HG02678 (cell line): ENCODE data around the gene CLEC11A.

Source experiments
- ATAC-seq: cut with Tn5 transposase; IDR thresholded peaks from one replicate; pipeline ENCODE4 v1.9.1; 2021; ENCODE audit warnings: mild to moderate bottlenecking, moderate library complexity; ENCODE audit not compliant: unreplicated experiment

CLEC11A gene

GRCh38 chr19:50703915-50704796 is 19.0 kb upstream of the CLEC11A start:
- no peak for ATAC-seq

GRCh38 chr19:50705422-50706019 is 17.6 kb upstream of the CLEC11A start:
- no peak for ATAC-seq

GRCh38 chr19:50706387-50706786 is 16.8 kb upstream of the CLEC11A start:
- no peak for ATAC-seq

- ATAC-seq: no peak
These were observed 14.8 kb upstream of the CLEC11A start for GRCh38 chr19:50708179-50708879.

GRCh38 chr19:50710094-50710493 is 13.1 kb upstream of the CLEC11A start:
- no peak for ATAC-seq

GRCh38 chr19:50710612-50711011 is 12.6 kb upstream of the CLEC11A start:
- no peak for ATAC-seq

DNA sequence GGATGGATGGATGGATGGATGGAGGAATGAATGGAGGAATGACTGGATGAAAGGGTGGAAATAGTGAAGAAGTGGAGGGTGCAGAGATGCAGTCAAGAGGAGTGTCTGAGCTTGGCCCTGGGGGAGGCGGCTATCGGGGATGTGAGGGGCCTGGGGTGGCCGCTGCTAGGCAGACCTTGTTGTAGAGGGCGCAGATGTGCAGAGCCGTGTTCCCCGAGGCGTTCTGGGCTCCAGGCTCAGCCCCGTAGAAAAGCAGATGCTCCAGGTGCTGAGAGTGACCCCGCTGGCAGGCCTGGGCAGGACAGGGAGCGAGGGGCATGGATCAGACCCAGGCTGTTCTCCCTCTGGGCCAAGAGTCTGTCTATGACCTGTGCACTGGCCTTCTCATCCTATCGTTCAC is 12.0 kb upstream of the CLEC11A start:
- ATAC-seq: no peak

DNA sequence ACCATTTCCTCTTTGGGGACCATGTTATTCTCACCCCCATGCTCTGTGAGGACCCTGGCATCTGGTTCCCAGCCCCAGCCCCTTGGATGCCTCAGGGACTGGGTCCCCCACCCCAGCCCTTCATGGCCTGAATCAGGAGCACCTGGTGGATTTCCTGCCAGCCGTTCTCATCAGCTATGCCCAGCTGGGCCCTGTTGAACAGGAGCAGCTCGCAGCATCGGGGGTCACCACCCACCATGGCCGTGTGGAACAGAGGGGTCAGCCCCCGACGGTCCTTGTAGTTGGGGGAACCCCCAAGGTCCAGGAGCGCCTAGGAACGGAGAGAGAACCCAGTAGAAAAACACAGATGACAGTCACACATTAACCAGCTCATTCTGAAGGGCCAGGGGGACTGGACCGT is 11.4 kb upstream of the CLEC11A start:
- no peak for ATAC-seq

DNA sequence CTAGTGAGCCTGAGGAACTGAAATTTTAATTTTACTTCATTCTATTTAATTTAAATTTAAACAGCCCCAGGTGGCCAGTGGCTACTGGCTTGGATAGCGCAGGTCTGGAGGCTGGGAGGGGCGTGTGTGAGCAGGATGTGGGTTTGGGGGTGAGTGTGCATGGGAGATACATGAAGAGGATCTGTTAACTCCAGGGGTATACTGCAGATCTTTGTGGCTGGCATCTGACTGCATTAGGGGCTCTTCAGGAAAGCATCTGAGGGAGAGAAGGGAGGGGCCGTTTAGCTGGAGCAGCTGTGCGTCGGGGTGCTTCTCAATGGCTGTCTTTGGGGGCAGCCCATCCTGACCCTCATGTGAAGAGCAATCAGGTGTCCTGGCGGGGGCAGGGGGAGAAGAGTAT is 10.3 kb upstream of the CLEC11A start:
- ATAC-seq: no peak

- ATAC-seq: no peak
These were observed 9.5 kb upstream of the CLEC11A start for GRCh38 chr19:50713556-50714236.

DNA sequence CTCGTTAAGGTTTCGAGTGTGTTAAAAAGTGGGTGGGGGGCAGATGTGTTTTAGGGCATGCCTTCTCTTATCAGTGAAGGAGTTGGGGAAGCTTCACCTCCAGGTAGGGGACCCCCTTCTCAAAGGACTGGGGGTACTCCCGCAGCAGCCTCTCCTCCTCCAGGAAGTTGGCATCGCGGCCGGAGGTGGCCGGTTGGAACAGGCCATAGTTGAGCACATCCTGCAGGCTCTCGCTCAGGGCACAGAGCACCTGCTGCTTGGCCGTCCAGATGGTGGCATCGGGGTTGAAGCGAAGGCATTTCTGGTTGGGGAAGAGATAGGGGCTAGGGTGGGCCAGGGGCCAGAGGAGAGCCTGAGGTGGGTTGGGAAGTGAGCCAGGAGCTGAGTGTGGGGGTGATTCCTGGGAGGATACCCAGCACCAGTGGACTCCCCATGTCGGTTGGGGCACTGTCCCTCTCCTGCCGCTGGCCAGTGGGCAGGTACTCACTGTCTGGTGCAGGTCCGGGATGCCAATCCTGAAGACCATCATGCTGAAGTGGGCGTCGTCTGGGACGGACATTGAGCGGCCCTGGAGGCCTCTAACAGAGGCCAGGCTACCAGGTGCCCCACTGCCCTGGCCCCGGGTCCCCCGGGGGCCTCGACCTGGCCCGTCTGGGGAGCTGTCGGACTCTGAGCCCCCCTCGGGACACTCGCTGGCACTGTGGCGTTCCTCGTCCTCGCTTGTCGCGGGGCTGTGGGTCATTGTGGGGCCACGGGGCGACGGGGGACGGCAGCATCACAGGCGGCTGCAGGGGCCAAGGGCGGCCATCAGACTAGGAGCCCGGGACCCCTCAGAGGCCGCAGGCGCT is 6.8 kb upstream of the CLEC11A start:
- ATAC-seq: no peak

GRCh38 chr19:50717026-50717723 is 6.0 kb upstream of the CLEC11A start:
- ATAC-seq: no peak

DNA sequence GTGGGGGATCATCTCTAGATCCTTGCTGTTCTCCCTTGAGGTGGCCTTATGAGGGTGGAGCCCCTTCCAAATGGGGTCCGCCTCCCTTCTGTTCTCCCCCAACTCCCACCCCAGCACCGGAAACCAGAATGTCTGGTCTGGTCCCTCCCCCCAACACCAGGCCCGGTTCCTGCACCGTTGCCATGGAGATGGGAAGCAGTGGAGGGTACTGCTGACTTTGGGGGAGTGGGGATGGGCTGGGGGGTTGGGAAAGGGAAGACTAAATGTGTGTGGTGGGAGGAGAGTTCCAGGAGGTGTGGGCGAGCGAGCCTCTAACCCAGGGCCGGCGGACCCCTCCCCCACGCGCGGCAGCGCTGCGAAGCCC is 5.3 kb upstream of the CLEC11A start:
- no peak for ATAC-seq

DNA sequence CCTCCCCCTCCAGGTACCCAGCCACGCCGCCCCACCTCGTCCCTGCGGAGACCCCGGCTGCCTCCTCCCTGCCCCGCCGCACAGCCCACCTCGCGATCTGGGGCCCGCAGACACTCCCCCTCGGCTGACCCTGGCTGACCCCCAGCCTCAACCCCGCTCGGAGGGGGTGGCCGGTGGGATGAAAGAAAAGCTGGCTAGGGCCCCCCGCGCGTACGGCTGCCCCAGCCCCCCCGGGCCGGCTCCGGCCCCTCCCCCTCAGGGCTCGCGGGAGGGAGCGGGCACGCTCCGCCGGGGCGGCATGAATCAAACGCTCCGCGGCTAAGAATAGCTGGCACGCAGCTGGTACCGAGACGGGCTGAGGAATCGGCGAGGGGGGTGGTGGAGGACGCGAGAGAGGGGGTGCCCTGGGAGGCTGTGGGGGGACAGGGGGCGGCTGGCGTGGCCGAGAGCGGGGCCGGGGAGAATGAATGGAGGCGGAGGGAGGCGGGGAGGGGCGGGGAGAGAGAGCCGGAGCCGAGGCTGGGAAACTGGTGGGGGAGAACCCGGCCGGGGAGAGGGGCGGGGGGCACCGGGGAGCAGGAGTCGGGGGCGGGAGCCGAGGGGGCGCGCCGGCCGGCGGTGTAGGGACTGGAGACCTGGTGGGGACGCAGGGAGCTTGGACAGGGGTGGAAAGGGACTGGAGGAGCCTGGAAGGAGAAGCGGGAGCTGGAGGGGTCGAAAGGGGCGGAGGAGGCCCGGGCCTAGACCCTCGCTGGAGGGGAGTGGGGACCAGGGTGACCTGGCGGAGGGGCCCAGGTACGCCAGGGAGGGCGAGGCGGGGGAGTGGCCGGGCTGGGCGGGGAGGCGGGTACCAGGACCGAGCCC is 4.7 kb upstream of the CLEC11A start:
- no peak for ATAC-seq

GRCh38 chr19:50719119-50719435 is 4.1 kb upstream of the CLEC11A start:
- ATAC-seq: no peak

GRCh38 chr19:50719566-50719965 is 3.6 kb upstream of the CLEC11A start, which contains the start of gene SHANK1:
Gene SHANK1 (minus strand): TSS chr19:50719802. CDS start chr19:50716919, 2,883 bp downstream.
- no peak for ATAC-seq

- no peak for ATAC-seq
These were observed 2.8 kb upstream of the CLEC11A start for GRCh38 chr19:50720181-50720920.

DNA sequence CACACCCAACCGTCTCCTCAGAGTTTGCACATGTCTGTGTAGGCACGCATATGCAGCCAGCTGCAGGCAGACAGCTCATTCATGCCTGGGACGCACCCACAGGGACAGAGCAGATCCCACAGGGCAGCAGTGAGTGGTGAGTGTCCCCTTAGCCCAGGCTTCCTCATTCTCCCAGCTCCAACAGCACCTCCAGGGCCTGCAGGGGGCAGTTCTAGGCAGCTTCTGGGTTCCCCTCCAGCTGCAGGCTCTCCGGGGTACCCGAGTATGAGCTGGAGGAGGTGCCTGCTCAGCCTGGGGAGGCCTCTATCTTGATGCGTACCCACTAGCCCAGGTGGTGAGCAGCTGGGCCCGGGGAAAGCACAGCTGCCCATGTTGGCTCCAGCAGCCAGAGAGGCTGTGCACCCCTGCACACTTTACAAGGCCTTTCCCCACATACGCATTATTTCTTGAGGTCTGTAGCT is 2.2 kb upstream of the CLEC11A start:
- no peak for ATAC-seq
